GM19395 (cell line): ENCODE data around the gene CTDSPL.

Source experiments
- ATAC-seq: cut with Tn5 transposase; IDR thresholded peaks from one replicate; pipeline ENCODE4 v1.9.1; 2021; ENCODE audit warnings: mild to moderate bottlenecking, moderate library complexity; ENCODE audit not compliant: unreplicated experiment

Gene CTDSPL

GRCh38 chr3:37941608-37942508 lies 80.2 kb downstream of the CTDSPL start:
- no peak for ATAC-seq

- ATAC-seq = no peak
Measured at GRCh38 chr3:37942646-37943045, 81.0 kb downstream of the CTDSPL start.

GRCh38 chr3:37943126-37943525 lies 81.4 kb downstream of the CTDSPL start:
- ATAC-seq = no peak

GRCh38 chr3:37943631-37944314 lies 82.1 kb downstream of the CTDSPL start:
- no peak for ATAC-seq

- no peak for ATAC-seq
Measured at GRCh38 chr3:37944391-37944842, 82.7 kb downstream of the CTDSPL start.

- no peak for ATAC-seq
Measured at GRCh38 chr3:37945156-37945806, 83.6 kb downstream of the CTDSPL start.

- ATAC-seq = no peak
Measured at GRCh38 chr3:37945807-37946530, 84.3 kb downstream of the CTDSPL start.

GRCh38 chr3:37946531-37946889 lies 84.8 kb downstream of the CTDSPL start:
- no peak for ATAC-seq

GRCh38 chr3:37949866-37950265 lies 88.2 kb downstream of the CTDSPL start:
- ATAC-seq = no peak

- no peak for ATAC-seq
Measured at GRCh38 chr3:37952564-37952963, 90.9 kb downstream of the CTDSPL start.

- ATAC-seq = no peak
Measured at GRCh38 chr3:37953226-37953625, 91.5 kb downstream of the CTDSPL start.

GRCh38 chr3:37953707-37954394 lies 92.2 kb downstream of the CTDSPL start:
- no peak for ATAC-seq

- ATAC-seq = no peak
Measured at GRCh38 chr3:37954881-37955280, 93.2 kb downstream of the CTDSPL start.

- no peak for ATAC-seq
Measured at GRCh38 chr3:37955918-37956707, 94.4 kb downstream of the CTDSPL start.

GRCh38 chr3:37956723-37957538 lies 95.3 kb downstream of the CTDSPL start:
- ATAC-seq = no peak

GRCh38 chr3:37957539-37957936 lies 95.9 kb downstream of the CTDSPL start:
- no peak for ATAC-seq

GRCh38 chr3:37961622-37962431 lies 100.1 kb downstream of the CTDSPL start:
- ATAC-seq = no peak

GRCh38 chr3:37963016-37963415 lies 101.3 kb downstream of the CTDSPL start:
- ATAC-seq = no peak
